ENCODE results near the gene OR6B2.

GRCh38 chr2:240018071-240018750 lies 12.0 kb downstream of the OR6B2 start:
- TF ChIP-seq EGR1 (IDR thresholded peaks at IDR 0.05) (no peak), TAF1 (IDR thresholded peaks at IDR 0.05; ENCODE audit: low read depth) (no peak), MAX (IDR thresholded peaks at IDR 0.05) (no peak), FOXM1 (IDR thresholded peaks at IDR 0.05; ENCODE audit: borderline replicate concordance, low read depth) (no peak), CEBPB (IDR thresholded peaks at IDR 0.05) (no peak), EP300 (IDR thresholded peaks at IDR 0.05; ENCODE audit: borderline replicate concordance) (no peak)
- TF ChIP-seq, protein P1, sequence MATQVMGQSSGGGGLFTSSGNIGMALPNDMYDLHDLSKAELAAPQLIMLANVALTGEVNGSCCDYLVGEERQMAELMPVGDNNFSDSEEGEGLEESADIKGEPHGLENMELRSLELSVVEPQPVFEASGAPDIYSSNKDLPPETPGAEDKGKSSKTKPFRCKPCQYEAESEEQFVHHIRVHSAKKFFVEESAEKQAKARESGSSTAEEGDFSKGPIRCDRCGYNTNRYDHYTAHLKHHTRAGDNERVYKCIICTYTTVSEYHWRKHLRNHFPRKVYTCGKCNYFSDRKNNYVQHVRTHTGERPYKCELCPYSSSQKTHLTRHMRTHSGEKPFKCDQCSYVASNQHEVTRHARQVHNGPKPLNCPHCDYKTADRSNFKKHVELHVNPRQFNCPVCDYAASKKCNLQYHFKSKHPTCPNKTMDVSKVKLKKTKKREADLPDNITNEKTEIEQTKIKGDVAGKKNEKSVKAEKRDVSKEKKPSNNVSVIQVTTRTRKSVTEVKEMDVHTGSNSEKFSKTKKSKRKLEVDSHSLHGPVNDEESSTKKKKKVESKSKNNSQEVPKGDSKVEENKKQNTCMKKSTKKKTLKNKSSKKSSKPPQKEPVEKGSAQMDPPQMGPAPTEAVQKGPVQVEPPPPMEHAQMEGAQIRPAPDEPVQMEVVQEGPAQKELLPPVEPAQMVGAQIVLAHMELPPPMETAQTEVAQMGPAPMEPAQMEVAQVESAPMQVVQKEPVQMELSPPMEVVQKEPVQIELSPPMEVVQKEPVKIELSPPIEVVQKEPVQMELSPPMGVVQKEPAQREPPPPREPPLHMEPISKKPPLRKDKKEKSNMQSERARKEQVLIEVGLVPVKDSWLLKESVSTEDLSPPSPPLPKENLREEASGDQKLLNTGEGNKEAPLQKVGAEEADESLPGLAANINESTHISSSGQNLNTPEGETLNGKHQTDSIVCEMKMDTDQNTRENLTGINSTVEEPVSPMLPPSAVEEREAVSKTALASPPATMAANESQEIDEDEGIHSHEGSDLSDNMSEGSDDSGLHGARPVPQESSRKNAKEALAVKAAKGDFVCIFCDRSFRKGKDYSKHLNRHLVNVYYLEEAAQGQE (IDR thresholded peaks at IDR 0.05; ENCODE audit: low read depth): no peak
